ENCODE measurements around the gene DAD1.
"Not testable (repeated sequence)": the region's sequence is repeated elsewhere in the genome, so short reads cannot be mapped to it uniquely, and the experiment has no call there.

Gene DAD1

GRCh38 chr14:22593601-22594000 lies 4.6 kb upstream of the DAD1 start:
- TF ChIP-seq CTCF (IDR thresholded peaks at IDR 0.05): no peak
- Histone ChIP-seq H3K36me3 (no peaks in the 10 kb centered on the region), H3K4me1 (peaks cover 0 to 15% (median 7%) of the 10 kb centered on the region in 4 donors), H3K27ac (no peak overlapping the region), H3K27me3 (no peaks in the 10 kb centered on the region), H3K4me3 (no peak overlapping the region), H3K9me3 (no peaks in the 10 kb centered on the region)
- DNase-seq: no peak
- intact Hi-C loops (cut with DNase I; ENCODE audit: low total_unique reads): no loop called here

- DNase-seq: no peak
- Histone ChIP-seq H3K27ac (no peak overlapping the region), H3K27me3 (no peaks in the 10 kb centered on the region), H3K9me3 (no peaks in the 10 kb centered on the region), H3K36me3 (no peaks in the 10 kb centered on the region), H3K4me1 (peaks cover 0 to 18% (median 9%) of the 10 kb centered on the region in 4 donors), H3K4me3 (no peak overlapping the region)
- TF ChIP-seq CTCF (IDR thresholded peaks at IDR 0.05): no peak
- intact Hi-C loops (cut with DNase I; ENCODE audit: low total_unique reads): no loop called here
These were observed 4.2 kb upstream of the DAD1 start for GRCh38 chr14:22593189-22593588.

- no peaks in the 10 kb centered on the region for H3K9me3 ChIP-seq
- intact Hi-C loops (cut with DNase I; ENCODE audit: low total_unique reads): no loop called here
- TF ChIP-seq CTCF (IDR thresholded peaks at IDR 0.05): no peak
- no peaks in the 10 kb centered on the region for H3K27me3 ChIP-seq
- no peaks in the 10 kb centered on the region for H3K36me3 ChIP-seq
- H3K4me1 ChIP-seq: peaks cover 0 to 56% (median 45%) of the 10 kb centered on the region in 4 donors
- peak overlapping the region; percentile 93 to 98 for H3K27ac ChIP-seq
- no peak for DNase-seq
- peak overlapping the region; percentile 71 to 80 for H3K4me3 ChIP-seq
These were observed 413 bp downstream of the DAD1 start for GRCh38 chr14:22588526-22589095.

- Histone ChIP-seq H3K4me3 (peak overlapping the region; percentile 71 to 80), H3K27ac (peak overlapping the region; percentile 93 to 98), H3K4me1 (peaks cover 0 to 56% (median 45%) of the 10 kb centered on the region in 4 donors)
- H3K27me3 ChIP-seq; intact Hi-C loops (cut with DNase I; ENCODE audit: low total_unique reads); DNase-seq; H3K9me3 ChIP-seq; H3K36me3 ChIP-seq: not testable (repeated sequence)
These were observed 1.2 kb downstream of the DAD1 start for GRCh38 chr14:22587677-22588422.

GRCh38 chr14:22587247-22587646 lies 1.8 kb downstream of the DAD1 start:
- no peak for TF ChIP-seq CTCF (IDR thresholded peaks at IDR 0.05)
- Histone ChIP-seq H3K27me3 (no peaks in the 10 kb centered on the region), H3K36me3 (no peaks in the 10 kb centered on the region), H3K27ac (peak overlapping the region in 1 of 2 donors; percentile 6), H3K4me1 (peaks cover 0 to 56% (median 45%) of the 10 kb centered on the region in 4 donors), H3K9me3 (no peaks in the 10 kb centered on the region), H3K4me3 (no peak overlapping the region)
- intact Hi-C loops (cut with DNase I; ENCODE audit: low total_unique reads): no loop called here
- DNase-seq: no peak

GRCh38 chr14:22583994-22584393 lies 5.0 kb downstream of the DAD1 start:
- no peaks in the 10 kb centered on the region for H3K27me3 ChIP-seq
- no peaks in the 10 kb centered on the region for H3K36me3 ChIP-seq
- DNase-seq: no peak
- peaks cover 0 to 47% (median 43%) of the 10 kb centered on the region in 4 donors for H3K4me1 ChIP-seq
- TF ChIP-seq CTCF (IDR thresholded peaks at IDR 0.05): no peak
- no peak overlapping the region for H3K4me3 ChIP-seq
- H3K9me3 ChIP-seq: no peaks in the 10 kb centered on the region
- intact Hi-C loops (cut with DNase I; ENCODE audit: low total_unique reads): no loop called here
- peak overlapping the region in 1 of 2 donors; percentile 0 for H3K27ac ChIP-seq
